ENCODE results near the gene MCM10.

DNA sequence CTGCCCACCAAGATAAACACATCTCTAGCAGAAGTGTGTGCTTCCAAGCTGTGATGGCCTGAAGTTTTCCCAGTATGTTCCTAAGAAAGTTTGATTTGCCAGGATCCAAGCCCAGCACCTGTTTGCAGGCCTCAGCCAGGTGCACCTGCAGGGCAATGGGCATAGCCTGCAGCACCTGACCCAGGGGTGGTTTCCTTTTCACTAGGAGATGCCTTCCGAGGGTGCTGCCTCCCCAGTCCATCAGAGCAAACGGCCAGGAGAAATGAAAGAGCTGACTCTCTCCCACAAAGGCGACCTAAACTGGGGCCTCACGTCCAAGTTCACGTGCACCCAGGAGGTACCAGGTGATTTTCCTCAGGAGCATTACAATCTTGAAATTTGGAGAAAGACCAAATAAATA is 65.7 kb downstream of the MCM10 start:
- TF ChIP-seq CTCF (IDR thresholded peaks at IDR 0.05) (no peak), POLR2A (IDR thresholded peaks at IDR 0.05) (no peak), EP300 (IDR thresholded peaks at IDR 0.05) (no peak)

Measured in tibial nerve (tissue), 4 donors.